MCF 10A (cell line): ENCODE data around the gene TLK1. TPM values are rescaled to one million over a fixed set of nuclear protein-coding genes. Genes with fewer than 3 reads are reported as not detected.

Experiments used
- BruUV-seq: library from RNA; stranded (reverse); fragments of 400-500 nt; replicated peaks from 2 replicates; lab custom pipeline; 2021; lab: Mats Ljungman, UMichigan
- CTCF ChIA-PET: fragments of 300-600 bp; sonication (Branson Sonifier 250); formaldehyde crosslinking; extraction: SDS; loops from one replicate; lab custom pipeline; 2021; ENCODE audit warnings: antibody characterized with exemption, inconsistent platforms; lab: Yijun Ruan, JAX
- POLR2A ChIA-PET: fragments of 300-600, 350-650 bp; sonication (Branson Sonifier 250); formaldehyde crosslinking; extraction: SDS; loops from one replicate; lab custom pipeline; 2020; ENCODE audit warnings: antibody characterized with exemption, inconsistent platforms; lab: Yijun Ruan, JAX
- DNase-seq: peaks from one replicate; pipeline ENCODE4 v3.0.0-alpha.2; 2018; ENCODE audit not compliant: unreplicated experiment
- H3K27ac Mint-ChIP-seq: one replicate; pipeline ENCODE4 v1.8.0; 2022; ENCODE audit warnings: mild to moderate bottlenecking, low read depth, mixed read lengths; ENCODE audit not compliant: unreplicated experiment
- H3K27me3 Mint-ChIP-seq: one replicate; pipeline ENCODE4 v1.8.0; 2022; ENCODE audit warnings: mixed read lengths; ENCODE audit not compliant: insufficient read depth, unreplicated experiment
- H3K36me3 Mint-ChIP-seq: one replicate; pipeline ENCODE4 v1.8.0; 2022; ENCODE audit warnings: mild to moderate bottlenecking, moderate library complexity, mixed read lengths; ENCODE audit not compliant: insufficient read depth, unreplicated experiment
- H3K4me1 Mint-ChIP-seq: one replicate; pipeline ENCODE4 v1.8.0; 2022; ENCODE audit warnings: mixed read lengths; ENCODE audit not compliant: insufficient read depth, unreplicated experiment
- H3K4me3 Mint-ChIP-seq: one replicate; pipeline ENCODE4 v1.8.0; 2022; ENCODE audit warnings: mild to moderate bottlenecking, moderate library complexity, mixed read lengths; ENCODE audit not compliant: unreplicated experiment
- H3K9me3 Mint-ChIP-seq: one replicate; pipeline ENCODE4 v1.8.0; 2022; ENCODE audit warnings: mixed read lengths; ENCODE audit not compliant: unreplicated experiment
- CTCF ChIP-seq: fragments of 200-600 bp; IDR thresholded peaks from one replicate; pipeline ENCODE4 v1.8.0; 2022; ENCODE audit warnings: antibody characterized with exemption, mild to moderate bottlenecking; ENCODE audit not compliant: unreplicated experiment
- intact Hi-C: fragments of 100-400 bp; cut with micrococcal nuclease; formaldehyde crosslinking; loops from 2 replicates; pipeline ENCODE4 v1.14.1; 2022
- total RNA-seq: library from RNA; stranded (reverse); gene quantifications from 2 replicates; pipeline ENCODE4 v1.2.3, GENCODE V29; 2022

Gene TLK1
- total RNA-seq, 1 experiment from 2014 or later: 60.6 TPM

- Mint-ChIP-seq H3K36me3 (peaks cover 12% of the 10 kb centered on the region), H3K27ac (no peak overlapping the region), H3K9me3 (no peaks in the 10 kb centered on the region), H3K4me1 (peaks cover 30% of the 10 kb centered on the region), H3K4me3 (no peak overlapping the region), H3K27me3 (no peaks in the 10 kb centered on the region)
- POLR2A ChIA-PET: interaction anchor here (1.6 kb wide), 1 partner anchor 13 kb away, joined by 3 read pairs; no protein-coding TSS in a partner anchor
- TF ChIP-seq CTCF: no peak
- intact Hi-C loops: no loop called here
- no TSS peak for BruUV-seq
- DNase-seq: no peak
- CTCF ChIA-PET: interaction anchor here (0.8 to 1.2 kb wide), 5 partner anchors 20 to 115 kb away, joined by 3 to 7 read pairs (median 4); no protein-coding TSS in a partner anchor
These were observed 72.4 kb downstream of the TLK1 start for GRCh38 chr2:171088057-171088834.

- no TSS peak for BruUV-seq
- intact Hi-C loops: no loop called here
- no peak overlapping the region for H3K27ac Mint-ChIP-seq
- H3K36me3 Mint-ChIP-seq: peaks cover 9% of the 10 kb centered on the region
- no peaks in the 10 kb centered on the region for H3K9me3 Mint-ChIP-seq
- H3K27me3 Mint-ChIP-seq: no peaks in the 10 kb centered on the region
- peaks cover 27% of the 10 kb centered on the region for H3K4me1 Mint-ChIP-seq
- no peak overlapping the region for H3K4me3 Mint-ChIP-seq
- no peak for DNase-seq
- no peak for TF ChIP-seq CTCF
- ChIA-PET CTCF (interaction anchor here (0.6 to 1.8 kb wide), 9 partner anchors 9 to 728 kb away, joined by 3 to 10 read pairs (median 4); no protein-coding TSS in a partner anchor), POLR2A (no interaction called here)
These were observed 73.1 kb downstream of the TLK1 start for GRCh38 chr2:171087547-171087946.

- Mint-ChIP-seq H3K36me3 (peaks cover 9% of the 10 kb centered on the region), H3K4me1 (peaks cover 27% of the 10 kb centered on the region), H3K9me3 (no peaks in the 10 kb centered on the region), H3K4me3 (no peak overlapping the region), H3K27me3 (no peaks in the 10 kb centered on the region), H3K27ac (no peak overlapping the region)
- peak; percentile 24 for TF ChIP-seq CTCF
- no TSS peak for BruUV-seq
- intact Hi-C loops: no loop called here
- CTCF ChIA-PET: interaction anchor here (0.5 to 1.8 kb wide), 17 partner anchors 8 to 670 kb away, joined by 3 to 10 read pairs (median 4); no protein-coding TSS in a partner anchor
- POLR2A ChIA-PET: interaction anchor here (0.5 to 1.0 kb wide), 2 partner anchors 36 to 90 kb away, joined by 3 to 4 read pairs; no protein-coding TSS in a partner anchor
- DNase-seq: peak; percentile 58
These were observed 74.1 kb downstream of the TLK1 start for GRCh38 chr2:171086352-171087290.
